ENCODE measurements around the gene VMAC. TPM values are rescaled to one million over a fixed set of nuclear protein-coding genes. Genes with fewer than 3 reads are reported as not detected.

VMAC gene
- total and polyA plus RNA-seq, 2 donors = 5.9 to 10.8 TPM

DNA sequence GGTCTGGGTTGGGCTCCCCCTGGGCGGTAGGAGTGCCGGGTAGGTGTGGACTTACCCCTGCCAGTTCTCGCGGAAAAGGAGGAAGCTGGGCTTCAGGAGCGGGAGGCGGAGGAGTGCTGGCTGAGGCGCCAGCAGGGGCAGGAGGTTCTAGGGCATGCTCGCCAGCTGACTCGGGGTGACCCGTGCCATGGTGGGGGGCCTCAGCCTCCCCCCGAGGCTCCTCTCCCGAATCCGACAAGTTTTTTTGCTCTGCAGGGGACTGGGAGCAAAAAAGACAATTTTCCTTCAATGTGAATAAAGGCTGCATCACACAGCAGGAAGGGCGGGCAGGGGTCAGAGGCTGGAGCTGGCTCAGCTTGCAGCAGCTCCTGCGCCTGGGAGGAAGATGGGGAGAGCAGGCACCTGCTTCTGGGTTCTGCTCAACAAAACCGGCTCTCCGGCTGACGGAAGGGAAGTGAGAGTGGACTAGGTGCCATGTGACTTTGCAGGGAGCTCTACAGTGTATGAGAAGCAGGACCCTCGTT, 46.7 kb downstream of the VMAC start:
- no peak overlapping the region for H3K27ac ChIP-seq (ENCODE audit: low read depth in 1 of 2, low read length in 1 of 2)
- DNase-seq (ENCODE audit: low read depth in 6 of 9, low spot score in 9 of 9) = no peak

GRCh38 chr19:5952193-5953029, 47.7 kb downstream of the VMAC start:
- H3K9me3 ChIP-seq (ENCODE audit: control insufficient read depth in 2 of 2, insufficient read depth in 1 of 2, low read length in 1 of 2) = no peaks in the 10 kb centered on the region
- H3K4me3 ChIP-seq (ENCODE audit: low read length in 2 of 2) = no peak overlapping the region
- no peaks in the 10 kb centered on the region for H3K27me3 ChIP-seq (ENCODE audit: control insufficient read depth in 2 of 2, insufficient read depth in 1 of 2, low read length in 1 of 2)
- H3K36me3 ChIP-seq (ENCODE audit: control insufficient read depth in 2 of 2, insufficient read depth in 2 of 2, low read length in 1 of 2) = peaks cover 3 to 28% of the 10 kb centered on the region in 2 donors
- no peak for DNase-seq (ENCODE audit: low read depth in 6 of 9, low spot score in 9 of 9)
- peaks cover 73 to 86% of the 10 kb centered on the region in 2 donors for H3K4me1 ChIP-seq (ENCODE audit: control insufficient read depth in 2 of 2, insufficient read depth in 2 of 2, low read length in 2 of 2)
- no peak overlapping the region for H3K27ac ChIP-seq (ENCODE audit: low read depth in 1 of 2, low read length in 1 of 2)
- WGBS = 85% methylated on average over 18 of the region's 18 CpGs

More for the DNA sequence above, 46.7 kb downstream of the VMAC start:
- Histone ChIP-seq H3K36me3 (ENCODE audit: control insufficient read depth in 2 of 2, insufficient read depth in 2 of 2, low read length in 1 of 2) (peaks cover under 1 to 27% of the 10 kb centered on the region in 2 donors), H3K4me1 (ENCODE audit: control insufficient read depth in 2 of 2, insufficient read depth in 2 of 2, low read length in 2 of 2) (peaks cover 78 to 89% of the 10 kb centered on the region in 2 donors), H3K4me3 (ENCODE audit: low read length in 2 of 2) (no peak overlapping the region), H3K9me3 (ENCODE audit: control insufficient read depth in 2 of 2, insufficient read depth in 1 of 2, low read length in 1 of 2) (no peaks in the 10 kb centered on the region), H3K27me3 (ENCODE audit: control insufficient read depth in 2 of 2, insufficient read depth in 1 of 2, low read length in 1 of 2) (no peaks in the 10 kb centered on the region)
- 56% methylated on average over 19 of the region's 19 CpGs for WGBS

- 41% methylated on average over 5 of the region's 5 CpGs for WGBS
These were observed 48.4 kb downstream of the VMAC start for GRCh38 chr19:5953030-5953589.

GRCh38 chr19:5953680-5954213, 49.1 kb downstream of the VMAC start:
- H3K4me1 ChIP-seq (ENCODE audit: control insufficient read depth in 2 of 2, insufficient read depth in 2 of 2, low read length in 2 of 2) = peaks cover 68 to 86% of the 10 kb centered on the region in 2 donors
- no peak overlapping the region for H3K4me3 ChIP-seq (ENCODE audit: low read length in 2 of 2)
- no peak for DNase-seq (ENCODE audit: low read depth in 6 of 9, low spot score in 9 of 9)
- no peaks in the 10 kb centered on the region for H3K27me3 ChIP-seq (ENCODE audit: control insufficient read depth in 2 of 2, insufficient read depth in 1 of 2, low read length in 1 of 2)
- H3K27ac ChIP-seq (ENCODE audit: low read depth in 1 of 2, low read length in 1 of 2) = peak overlapping the region; percentile 48 to 72
- H3K9me3 ChIP-seq (ENCODE audit: control insufficient read depth in 2 of 2, insufficient read depth in 1 of 2, low read length in 1 of 2) = no peaks in the 10 kb centered on the region
- 22% methylated on average over 17 of the region's 17 CpGs for WGBS
- peaks cover 6 to 20% of the 10 kb centered on the region in 2 donors for H3K36me3 ChIP-seq (ENCODE audit: control insufficient read depth in 2 of 2, insufficient read depth in 2 of 2, low read length in 1 of 2)

More at GRCh38 chr19:5953030-5953589, 48.4 kb downstream of the VMAC start:
- Histone ChIP-seq H3K4me1 (ENCODE audit: control insufficient read depth in 2 of 2, insufficient read depth in 2 of 2, low read length in 2 of 2) (peaks cover 67 to 86% of the 10 kb centered on the region in 2 donors), H3K36me3 (ENCODE audit: control insufficient read depth in 2 of 2, insufficient read depth in 2 of 2, low read length in 1 of 2) (peaks cover 3 to 24% of the 10 kb centered on the region in 2 donors), H3K27me3 (ENCODE audit: control insufficient read depth in 2 of 2, insufficient read depth in 1 of 2, low read length in 1 of 2) (no peaks in the 10 kb centered on the region), H3K27ac (ENCODE audit: low read depth in 1 of 2, low read length in 1 of 2) (peak overlapping the region; percentile 48 to 61), H3K4me3 (ENCODE audit: low read length in 2 of 2) (no peak overlapping the region), H3K9me3 (ENCODE audit: control insufficient read depth in 2 of 2, insufficient read depth in 1 of 2, low read length in 1 of 2) (no peaks in the 10 kb centered on the region)
- no peak for DNase-seq (ENCODE audit: low read depth in 6 of 9, low spot score in 9 of 9)

DNA sequence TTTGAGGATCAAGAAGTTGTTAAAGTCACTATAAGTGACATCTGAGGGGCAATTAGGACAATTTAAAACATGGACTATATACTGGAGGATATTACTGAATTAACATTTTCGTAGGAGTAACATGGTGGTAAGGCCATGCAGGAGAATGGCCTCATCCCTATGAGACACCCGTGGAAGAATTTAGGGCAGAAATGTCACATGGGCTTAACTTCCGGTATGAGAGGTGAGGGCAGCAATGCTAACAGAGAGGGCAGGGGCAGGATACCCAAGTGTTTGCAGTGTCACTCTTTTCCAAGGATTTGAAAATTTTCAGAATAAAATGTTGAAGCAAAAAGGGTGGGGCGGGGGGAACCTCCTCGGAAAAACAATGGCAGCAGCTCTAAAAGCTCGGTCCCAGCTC, 49.6 kb downstream of the VMAC start:
- H3K27me3 ChIP-seq (ENCODE audit: control insufficient read depth in 2 of 2, insufficient read depth in 1 of 2, low read length in 1 of 2) = no peaks in the 10 kb centered on the region
- no peak overlapping the region for H3K27ac ChIP-seq (ENCODE audit: low read depth in 1 of 2, low read length in 1 of 2)
- peaks cover 11 to 21% of the 10 kb centered on the region in 2 donors for H3K36me3 ChIP-seq (ENCODE audit: control insufficient read depth in 2 of 2, insufficient read depth in 2 of 2, low read length in 1 of 2)
- H3K4me3 ChIP-seq (ENCODE audit: low read length in 2 of 2) = no peak overlapping the region
- WGBS = 78% methylated on average over 6 of the region's 6 CpGs
- H3K4me1 ChIP-seq (ENCODE audit: control insufficient read depth in 2 of 2, insufficient read depth in 2 of 2, low read length in 2 of 2) = peaks cover 68 to 86% of the 10 kb centered on the region in 2 donors
- no peaks in the 10 kb centered on the region for H3K9me3 ChIP-seq (ENCODE audit: control insufficient read depth in 2 of 2, insufficient read depth in 1 of 2, low read length in 1 of 2)
- no peak for DNase-seq (ENCODE audit: low read depth in 6 of 9, low spot score in 9 of 9)

DNA sequence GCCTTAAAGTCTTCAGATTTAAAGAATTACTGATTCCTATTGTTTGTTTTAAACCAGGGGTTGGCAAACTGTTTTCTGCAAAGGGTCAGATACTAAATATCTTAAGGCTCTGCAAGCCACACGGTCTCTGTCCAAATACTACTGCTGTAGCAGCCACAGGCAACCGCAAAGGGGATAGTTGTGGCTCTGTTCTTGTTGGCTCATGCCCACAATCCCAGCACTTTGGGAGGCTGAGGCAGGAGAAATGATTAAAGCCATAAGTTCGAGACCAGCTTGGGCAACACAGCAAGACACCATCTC, 50.9 kb downstream of the VMAC start:
- WGBS = 96% methylated on average over 3 of the region's 3 CpGs
- H3K4me3 ChIP-seq (ENCODE audit: low read length in 2 of 2) = no peak overlapping the region
- H3K27me3 ChIP-seq (ENCODE audit: control insufficient read depth in 2 of 2, insufficient read depth in 1 of 2, low read length in 1 of 2) = no peaks in the 10 kb centered on the region
- H3K4me1 ChIP-seq (ENCODE audit: control insufficient read depth in 2 of 2, insufficient read depth in 2 of 2, low read length in 2 of 2) = peaks cover 61 to 86% of the 10 kb centered on the region in 2 donors
- H3K36me3 ChIP-seq (ENCODE audit: control insufficient read depth in 2 of 2, insufficient read depth in 2 of 2, low read length in 1 of 2) = peaks cover 12 to 19% of the 10 kb centered on the region in 2 donors
- no peaks in the 10 kb centered on the region for H3K9me3 ChIP-seq (ENCODE audit: control insufficient read depth in 2 of 2, insufficient read depth in 1 of 2, low read length in 1 of 2)
- no peak for DNase-seq (ENCODE audit: low read depth in 6 of 9, low spot score in 9 of 9)
- no peak overlapping the region for H3K27ac ChIP-seq (ENCODE audit: low read depth in 1 of 2, low read length in 1 of 2)

- peaks cover 59 to 86% of the 10 kb centered on the region in 2 donors for H3K4me1 ChIP-seq (ENCODE audit: control insufficient read depth in 2 of 2, insufficient read depth in 2 of 2, low read length in 2 of 2)
- H3K36me3 ChIP-seq (ENCODE audit: control insufficient read depth in 2 of 2, insufficient read depth in 2 of 2, low read length in 1 of 2) = peaks cover 12 to 19% of the 10 kb centered on the region in 2 donors
- WGBS = 94% methylated on average over 3 of the region's 3 CpGs
- no peaks in the 10 kb centered on the region for H3K9me3 ChIP-seq (ENCODE audit: control insufficient read depth in 2 of 2, insufficient read depth in 1 of 2, low read length in 1 of 2)
- no peak overlapping the region for H3K27ac ChIP-seq (ENCODE audit: low read depth in 1 of 2, low read length in 1 of 2)
- no peak for DNase-seq (ENCODE audit: low read depth in 6 of 9, low spot score in 9 of 9)
- H3K27me3 ChIP-seq (ENCODE audit: control insufficient read depth in 2 of 2, insufficient read depth in 1 of 2, low read length in 1 of 2) = no peaks in the 10 kb centered on the region
- H3K4me3 ChIP-seq (ENCODE audit: low read length in 2 of 2) = no peak overlapping the region
These were observed 51.7 kb downstream of the VMAC start for GRCh38 chr19:5956323-5956722.

DNA sequence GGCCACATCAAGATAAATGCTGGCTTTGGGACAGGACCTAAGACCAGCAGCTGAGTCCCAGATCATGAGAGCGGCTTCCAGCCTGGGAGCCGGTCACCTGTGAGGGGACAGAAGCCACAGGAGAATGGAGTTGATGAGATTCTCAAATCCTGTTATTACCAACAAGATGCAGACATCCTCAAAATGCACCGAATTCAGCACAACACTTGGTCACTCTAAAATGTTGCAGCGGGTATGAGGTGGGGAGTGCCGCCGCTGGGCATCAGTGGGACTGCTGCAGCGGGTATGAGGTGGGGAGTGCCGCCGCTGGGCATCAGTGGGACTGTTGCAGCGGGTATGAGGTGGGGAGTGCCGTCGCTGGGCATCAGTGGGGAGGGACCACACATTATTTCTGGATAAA, 52.1 kb downstream of the VMAC start:
- H3K27ac ChIP-seq (ENCODE audit: low read depth in 1 of 2, low read length in 1 of 2) = no peak overlapping the region
- no peaks in the 10 kb centered on the region for H3K9me3 ChIP-seq (ENCODE audit: control insufficient read depth in 2 of 2, insufficient read depth in 1 of 2, low read length in 1 of 2)
- H3K36me3 ChIP-seq (ENCODE audit: control insufficient read depth in 2 of 2, insufficient read depth in 2 of 2, low read length in 1 of 2) = peaks cover 12 to 17% of the 10 kb centered on the region in 2 donors
- H3K4me3 ChIP-seq (ENCODE audit: low read length in 2 of 2) = no peak overlapping the region
- no peak for DNase-seq (ENCODE audit: low read depth in 6 of 9, low spot score in 9 of 9)
- 97% methylated on average over 12 of the region's 12 CpGs for WGBS
- H3K27me3 ChIP-seq (ENCODE audit: control insufficient read depth in 2 of 2, insufficient read depth in 1 of 2, low read length in 1 of 2) = no peaks in the 10 kb centered on the region
- peaks cover 59 to 86% of the 10 kb centered on the region in 2 donors for H3K4me1 ChIP-seq (ENCODE audit: control insufficient read depth in 2 of 2, insufficient read depth in 2 of 2, low read length in 2 of 2)

GRCh38 chr19:5957170-5957569, 52.5 kb downstream of the VMAC start:
- no peak overlapping the region for H3K4me3 ChIP-seq (ENCODE audit: low read length in 2 of 2)
- no peak for DNase-seq (ENCODE audit: low read depth in 6 of 9, low spot score in 9 of 9)
- WGBS = 95% methylated on average over 10 of the region's 10 CpGs
- H3K27me3 ChIP-seq (ENCODE audit: control insufficient read depth in 2 of 2, insufficient read depth in 1 of 2, low read length in 1 of 2) = no peaks in the 10 kb centered on the region
- H3K4me1 ChIP-seq (ENCODE audit: control insufficient read depth in 2 of 2, insufficient read depth in 2 of 2, low read length in 2 of 2) = peaks cover 58 to 86% of the 10 kb centered on the region in 2 donors
- no peaks in the 10 kb centered on the region for H3K9me3 ChIP-seq (ENCODE audit: control insufficient read depth in 2 of 2, insufficient read depth in 1 of 2, low read length in 1 of 2)
- peaks cover 12 to 15% of the 10 kb centered on the region in 2 donors for H3K36me3 ChIP-seq (ENCODE audit: control insufficient read depth in 2 of 2, insufficient read depth in 2 of 2, low read length in 1 of 2)
- no peak overlapping the region for H3K27ac ChIP-seq (ENCODE audit: low read depth in 1 of 2, low read length in 1 of 2)

All from thymus (tissue), 11 donors.